Measurements from ENCODE around the gene CD300LD.

The CD300LD gene

GRCh38 chr17:74531231-74531761 lies 60.8 kb downstream of the CD300LD start, which contains the start of gene CD300LB:
CD300LB (minus strand) TSS chr17:74531475; CDS start chr17:74531350, 125 bp downstream.
- H3K36me3 ChIP-seq (ENCODE audit: control insufficient read depth, insufficient read depth, low read length): no peaks in the 10 kb centered on the region
- 90 to 97% methylated on average over 7 of the region's 10 CpGs for WGBS, 2 experiments (ENCODE audit: insufficient coverage in 2 of 2)
- no peaks in the 10 kb centered on the region for H3K9me3 ChIP-seq (ENCODE audit: control insufficient read depth, low read length)
- H3K4me3 ChIP-seq (ENCODE audit: extremely low read depth, insufficient read depth, low read length, poor library complexity, severe bottlenecking): no peak within 1 kb of the TSS
- no peak within 1 kb of the TSS for H3K27ac ChIP-seq (ENCODE audit: low read depth, low read length, severe bottlenecking)
- no peaks in the 10 kb centered on the region for H3K4me1 ChIP-seq (ENCODE audit: control insufficient read depth, insufficient read depth, low read length, poor library complexity, severe bottlenecking)

- Histone ChIP-seq H3K9me3 (ENCODE audit: control insufficient read depth, low read length) (no peaks in the 10 kb centered on the region), H3K36me3 (ENCODE audit: control insufficient read depth, insufficient read depth, low read length) (no peaks in the 10 kb centered on the region), H3K4me1 (ENCODE audit: control insufficient read depth, insufficient read depth, low read length, poor library complexity, severe bottlenecking) (no peaks in the 10 kb centered on the region), H3K27ac (ENCODE audit: low read depth, low read length, severe bottlenecking) (no peak overlapping the region), H3K4me3 (ENCODE audit: extremely low read depth, insufficient read depth, low read length, poor library complexity, severe bottlenecking) (no peak overlapping the region)
- WGBS, 2 experiments (ENCODE audit: insufficient coverage in 2 of 2): 87 to 100% methylated on average over 2 to 5 of the region's 5 CpGs
These were observed 61.3 kb downstream of the CD300LD start for GRCh38 chr17:74530831-74531150.
